K562 (cell line): ENCODE data around the gene SRP72. TPM values are rescaled to one million over a fixed set of nuclear protein-coding genes. Genes with fewer than 3 reads are reported as not detected.

ENCODE experiments used
- BRD9 ChIP-seq: fragments of 450-650 bp; IDR thresholded peaks from 2 replicates; pipeline ENCODE4 v1.6.1; 2018; ENCODE audit warnings: low read depth; ENCODE audit not compliant: partially characterized antibody
- CBX3 ChIP-seq, 2 experiments: IDR thresholded peaks; 1 replicate in 1 of 2; 2 replicates in 1 of 2; pipeline ENCODE4 v1.6.1; 2012; ENCODE audit warnings: inconsistent platforms in 2 of 2, low read length in 2 of 2, borderline replicate concordance in 1 of 2, control low read depth in 1 of 2
- CHD2 ChIP-seq: IDR thresholded peaks from 2 replicates; pipeline ENCODE4 v1.6.1; 2011; ENCODE audit warnings: low read depth, low read length
- FUS ChIP-seq: fragments of 200-400 bp; formaldehyde crosslinking; optimal IDR thresholded peaks from 2 replicates; pipeline ENCODE3; 2017; ENCODE audit warnings: low read depth, low read length
- GATAD2A ChIP-seq: fragments of 450-650 bp; IDR thresholded peaks from 2 replicates; pipeline ENCODE4 v1.6.1; 2017
- HLTF ChIP-seq: fragments of 450-650 bp; IDR thresholded peaks from 2 replicates; pipeline ENCODE4 v1.6.1; 2016
- HMG20B ChIP-seq: fragments of 250-450 bp; sonication (Bioruptor Pico); IDR thresholded peaks from 2 replicates; pipeline ENCODE4 v1.5.0; 2021; ENCODE audit warnings: mild to moderate bottlenecking
- KAT7 ChIP-seq: sonication (generic); formaldehyde crosslinking; IDR thresholded peaks from 2 replicates; pipeline ENCODE4 v1.8.0; 2022; ENCODE audit warnings: missing genetic modification reagents, mild to moderate bottlenecking, borderline replicate concordance
- NCOA4 ChIP-seq: fragments of 450-650 bp; IDR thresholded peaks from 2 replicates; pipeline ENCODE4 v1.6.1; 2018; ENCODE audit warnings: mild to moderate bottlenecking; ENCODE audit not compliant: partially characterized antibody
- PCBP2 ChIP-seq: fragments of 200-400 bp; formaldehyde crosslinking; IDR thresholded peaks from 2 replicates; pipeline ENCODE4 v1.6.1; 2018; ENCODE audit warnings: low read length, low read depth, mild to moderate bottlenecking, moderate library complexity; ENCODE audit not compliant: poor library complexity, severe bottlenecking
- PHTF2 ChIP-seq: fragments of 250-450 bp; sonication (Bioruptor Pico); IDR thresholded peaks from 2 replicates; pipeline ENCODE4 v1.5.0; 2021; ENCODE audit warnings: mild to moderate bottlenecking
- PPARD ChIP-seq: fragments of 250-450 bp; sonication (Bioruptor Pico); IDR thresholded peaks from 2 replicates; pipeline ENCODE4 v1.8.0; 2022; ENCODE audit warnings: inconsistent platforms, mild to moderate bottlenecking, moderate library complexity
- RBFOX2 ChIP-seq: fragments of 200-400 bp; formaldehyde crosslinking; IDR thresholded peaks from 2 replicates; pipeline ENCODE4 v1.6.1; 2017; ENCODE audit warnings: low read depth, mild to moderate bottlenecking, low read length, moderate library complexity
- SAFB2 ChIP-seq: fragments of 200-400 bp; formaldehyde crosslinking; IDR thresholded peaks from 2 replicates; pipeline ENCODE4 v1.6.1; 2018; ENCODE audit warnings: borderline replicate concordance, low read length, low read depth, moderate library complexity; ENCODE audit not compliant: severe bottlenecking
- SIRT6 ChIP-seq: IDR thresholded peaks from one replicate; pipeline ENCODE4 v1.6.1; 2012; ENCODE audit warnings: low read depth, mild to moderate bottlenecking, control low read depth, inconsistent platforms, low read length, moderate library complexity
- STAT6 ChIP-seq: sonication (generic); formaldehyde crosslinking; IDR thresholded peaks from 2 replicates; pipeline ENCODE4 v1.8.1; 2023; ENCODE audit warnings: mild to moderate bottlenecking, missing genetic modification reagents
- TBL1XR1 ChIP-seq, 2 experiments: IDR thresholded peaks; 2 replicates each; pipeline ENCODE4 v1.6.1; 2012; ENCODE audit warnings: improper control_type of control experiment in 2 of 2, low read length in 2 of 2, mild to moderate bottlenecking in 1 of 2
- WHSC1 ChIP-seq: IDR thresholded peaks from one replicate; pipeline ENCODE4 v1.6.1; 2012; ENCODE audit warnings: low read length, control low read depth, inconsistent platforms
- ZNF3 ChIP-seq: fragments of 250-450 bp; sonication (Bioruptor Pico); IDR thresholded peaks from 2 replicates; pipeline ENCODE4 v1.5.0; 2021; ENCODE audit warnings: mild to moderate bottlenecking, moderate library complexity
- ZNF445 ChIP-seq: fragments of 250-450 bp; sonication (Bioruptor Pico); IDR thresholded peaks from 2 replicates; pipeline ENCODE4 v1.4.0; 2020; ENCODE audit warnings: low read depth, mild to moderate bottlenecking, moderate library complexity
- ZNF584 ChIP-seq: fragments of 200-800 bp; sonication (Bioruptor generic); IDR thresholded peaks from 2 replicates; pipeline ENCODE4 v1.6.1; 2016; ENCODE audit warnings: low read depth, mild to moderate bottlenecking, missing genetic modification characterization, missing compliant biosample characterization
- ZNF668 ChIP-seq: fragments of 250-450 bp; sonication (Bioruptor Pico); IDR thresholded peaks from 2 replicates; pipeline ENCODE4 v1.8.0; 2022; ENCODE audit warnings: mild to moderate bottlenecking, inconsistent platforms
- ZNF75A ChIP-seq: fragments of 450-650 bp; formaldehyde crosslinking; IDR thresholded peaks from 2 replicates; pipeline ENCODE4 v1.4.0; 2020; ENCODE audit warnings: mild to moderate bottlenecking
- polyA plus RNA-seq, 8 experiments: library from polyadenylated mRNA; depleted of rRNA in 4 of 8; stranded (reverse) in 5 of 8; unstranded in 3 of 8; fragments of >200 nt; fragmentation: Nextera tagmentation in 2 of 8; fragmentation: Illumina TruSeq in 1 of 8; extraction: Ambion mirVana in 2 of 8; extraction: Trizol in 1 of 8; gene quantifications; 2 replicates each; pipeline versions ENCODE4 v1.2.1 to v1.2.3, GENCODE V29; 2011 to 2014; ENCODE audit warnings: inconsistent platforms in 1 of 8, missing spikeins in 1 of 8
- total RNA-seq, 7 experiments: library from RNA; depleted of rRNA in 6 of 7; stranded (reverse); fragments of >200 nt in 6 of 7; fragmentation: Illumina TruSeq in 2 of 7; extraction: Trizol in 2 of 7; gene quantifications; 2 replicates each; pipeline versions ENCODE4 v1.2.1 to v1.2.3, GENCODE V29; 2011 to 2021; ENCODE audit warnings: low replicate concordance in 1 of 7
- TF ChIP-seq, protein P1 (sequence below): sonication (generic); formaldehyde crosslinking; IDR thresholded peaks from 2 replicates; pipeline ENCODE4 v1.8.0; 2022; ENCODE audit warnings: mild to moderate bottlenecking, missing genetic modification reagents
- TF ChIP-seq, protein P2 (sequence below): fragments of 250-450 bp; sonication (Bioruptor Pico); IDR thresholded peaks from 2 replicates; pipeline ENCODE4 v1.8.0; 2022; ENCODE audit warnings: moderate library complexity, mild to moderate bottlenecking, inconsistent platforms

The SRP72 gene
- total and polyA plus RNA-seq, 9 of the 15 experiments (the other 6 are each of a cell fraction or from before 2014, with no cell fraction given), result 124 to 341 (median 202) TPM

DNA sequence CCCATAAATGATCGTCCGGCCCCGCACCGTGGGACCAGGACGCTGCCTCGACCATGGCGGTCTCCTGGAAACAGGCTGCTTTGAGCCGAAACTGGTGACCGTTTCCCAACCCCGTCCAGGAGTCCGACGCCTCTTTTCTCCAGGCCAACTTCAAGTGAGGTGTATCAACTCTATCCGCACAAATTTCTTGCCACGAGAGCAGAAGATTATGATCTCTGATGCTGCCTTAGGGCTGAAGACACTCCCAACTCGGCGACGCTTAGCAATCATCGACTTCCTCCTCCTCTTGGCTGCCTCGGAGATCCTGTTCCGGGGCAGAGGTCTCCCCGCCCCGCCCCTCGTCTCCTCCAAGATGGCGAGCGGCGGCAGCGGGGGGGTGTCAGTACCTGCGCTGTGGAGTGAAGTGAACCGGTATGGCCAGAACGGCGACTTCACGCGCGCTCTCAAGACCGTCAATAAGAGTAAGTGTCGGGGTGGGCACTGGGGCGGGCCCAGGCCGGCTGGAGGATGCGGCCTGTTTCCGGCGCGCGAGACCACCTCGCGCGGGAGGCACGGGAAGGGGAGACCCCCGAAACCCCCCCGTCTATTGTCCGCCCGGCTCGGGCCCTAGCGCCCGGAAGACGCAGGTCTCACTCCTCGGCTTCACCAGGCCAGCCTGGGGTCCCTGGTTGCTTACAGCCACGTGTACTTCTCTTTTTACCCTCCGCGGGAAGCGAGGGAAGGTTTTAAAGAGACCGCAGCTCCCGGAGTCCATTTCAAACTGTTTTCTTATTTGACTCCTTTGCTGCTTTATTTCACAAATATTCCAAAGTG is at the start of gene SRP72 (continued):
- TF ChIP-seq STAT6 (CRISPR knock-in tag), result 0 out of 2 replicates have a peak, but pooled peaks have one; percentile 62
- TF ChIP-seq PCBP2, result no peak
- no peak; the same call in 1 of the 2 replicates for TF ChIP-seq KAT7 (CRISPR knock-in tag)
- TF ChIP-seq SIRT6, result no peak
- TF ChIP-seq SAFB2, result no peak
- TF ChIP-seq NCOA4, result no peak
- TF ChIP-seq ZNF668 (CRISPR knock-in tag), result no peak
- no peak for TF ChIP-seq WHSC1
- no peak for TF ChIP-seq ZNF3 (CRISPR knock-in tag)
- TF ChIP-seq, protein P1, sequence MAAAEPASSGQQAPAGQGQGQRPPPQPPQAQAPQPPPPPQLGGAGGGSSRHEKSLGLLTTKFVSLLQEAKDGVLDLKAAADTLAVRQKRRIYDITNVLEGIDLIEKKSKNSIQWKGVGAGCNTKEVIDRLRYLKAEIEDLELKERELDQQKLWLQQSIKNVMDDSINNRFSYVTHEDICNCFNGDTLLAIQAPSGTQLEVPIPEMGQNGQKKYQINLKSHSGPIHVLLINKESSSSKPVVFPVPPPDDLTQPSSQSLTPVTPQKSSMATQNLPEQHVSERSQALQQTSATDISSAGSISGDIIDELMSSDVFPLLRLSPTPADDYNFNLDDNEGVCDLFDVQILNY (CRISPR knock-in tag), result no peak; the same call in 1 of the 2 replicates
- TF ChIP-seq, protein P2, sequence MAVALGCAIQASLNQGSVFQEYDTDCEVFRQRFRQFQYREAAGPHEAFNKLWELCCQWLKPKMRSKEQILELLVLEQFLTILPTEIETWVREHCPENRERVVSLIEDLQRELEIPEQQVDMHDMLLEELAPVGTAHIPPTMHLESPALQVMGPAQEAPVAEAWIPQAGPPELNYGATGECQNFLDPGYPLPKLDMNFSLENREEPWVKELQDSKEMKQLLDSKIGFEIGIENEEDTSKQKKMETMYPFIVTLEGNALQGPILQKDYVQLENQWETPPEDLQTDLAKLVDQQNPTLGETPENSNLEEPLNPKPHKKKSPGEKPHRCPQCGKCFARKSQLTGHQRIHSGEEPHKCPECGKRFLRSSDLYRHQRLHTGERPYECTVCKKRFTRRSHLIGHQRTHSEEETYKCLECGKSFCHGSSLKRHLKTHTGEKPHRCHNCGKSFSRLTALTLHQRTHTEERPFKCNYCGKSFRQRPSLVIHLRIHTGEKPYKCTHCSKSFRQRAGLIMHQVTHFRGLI (CRISPR knock-in tag), result no peak
- TF ChIP-seq HLTF, result no peak; the same call in 1 of the 2 replicates
- TF ChIP-seq HMG20B (CRISPR knock-in tag), result no peak
- peak; percentile 19; the same call in 1 of the 2 replicates for TF ChIP-seq ZNF445
- no peak for TF ChIP-seq BRD9
- no peak for TF ChIP-seq CBX3 (IDR thresholded peaks at IDR 0.05; ENCODE audit: borderline replicate concordance in 1 of 2, low read length in 2 of 2)
- TF ChIP-seq PPARD, result no peak
- TF ChIP-seq TBL1XR1 (IDR thresholded peaks at IDR 0.05; ENCODE audit: low read length in 2 of 2), result no peak
- TF ChIP-seq PHTF2, result no peak
- no peak for TF ChIP-seq FUS
- TF ChIP-seq GATAD2A, result no peak
- TF ChIP-seq RBFOX2, result peak; percentile 95
- no peak for TF ChIP-seq ZNF584 (CRISPR knock-in tag)
- no peak for TF ChIP-seq CHD2
- TF ChIP-seq ZNF75A (CRISPR knock-in tag), result no peak
